SK-N-SH (cell line): ENCODE data around the gene PWWP2B.

Source experiments
- CHD2 ChIP-seq: fragments of 150-350 bp; IDR thresholded peaks from 2 replicates; pipeline ENCODE4 v1.6.1; 2018; ENCODE audit warnings: low read length; ENCODE audit not compliant: partially characterized antibody
- CTCF ChIP-seq: fragments of 200-600 bp; sonication (generic); IDR thresholded peaks from 2 replicates; pipeline ENCODE4 v1.6.1; 2017; ENCODE audit warnings: antibody characterized with exemption, mild to moderate bottlenecking, moderate library complexity
- EZH2phosphoT487 ChIP-seq: fragments of 200-600 bp; sonication (generic); IDR thresholded peaks from 2 replicates; pipeline ENCODE4 v1.6.1; 2017; ENCODE audit warnings: low read depth, mixed run types, mild to moderate bottlenecking, antibody characterized with exemption, moderate library complexity, borderline replicate concordance
- GATA2 ChIP-seq: sonication (generic); formaldehyde crosslinking; IDR thresholded peaks from 2 replicates; pipeline ENCODE4 v1.5.0; 2020; ENCODE audit warnings: mild to moderate bottlenecking, missing genetic modification reagents
- JUND ChIP-seq: IDR thresholded peaks from 2 replicates; pipeline ENCODE4 v1.4.0; 2012
- POLR2AphosphoS5 ChIP-seq: IDR thresholded peaks from 2 replicates; pipeline ENCODE4 v1.6.1; 2012; ENCODE audit warnings: low read depth, low read length
- RCOR1 ChIP-seq: fragments of 150-350 bp; IDR thresholded peaks from 2 replicates; pipeline ENCODE4 v1.6.1; 2017; ENCODE audit warnings: antibody characterized with exemption, low read length
- SIN3A ChIP-seq: IDR thresholded peaks from 2 replicates; pipeline ENCODE4 v1.6.1; 2012; ENCODE audit warnings: low read depth, mild to moderate bottlenecking, low read length, moderate library complexity, borderline replicate concordance
- TEAD4 ChIP-seq: IDR thresholded peaks from 2 replicates; pipeline ENCODE4 v1.4.0; 2012; ENCODE audit warnings: mild to moderate bottlenecking, borderline replicate concordance; ENCODE audit not compliant: insufficient read depth
- USF2 ChIP-seq: fragments of 150-350 bp; IDR thresholded peaks from 2 replicates; pipeline ENCODE4 v1.6.1; 2017; ENCODE audit warnings: antibody characterized with exemption, low read length, low read depth, borderline replicate concordance
- TF ChIP-seq, protein P1 (sequence below): IDR thresholded peaks from 2 replicates; pipeline ENCODE4 v1.6.1; 2012; ENCODE audit warnings: mild to moderate bottlenecking, low read depth, low read length, moderate library complexity
- TF ChIP-seq, protein P2 (sequence below): IDR thresholded peaks from 2 replicates; pipeline ENCODE4 v1.4.0; 2012; ENCODE audit warnings: low read depth, borderline replicate concordance

GRCh38 chr10:132375795-132376297, 21.2 kb upstream of the PWWP2B start:
- TF ChIP-seq CHD2 (no peak), GATA2 (no peak), CTCF (no peak), POLR2AphosphoS5 (no peak), EZH2phosphoT487 (no peak), JUND (no peak), TEAD4 (no peak), USF2 (no peak), RCOR1 (no peak), SIN3A (no peak)
- TF ChIP-seq, protein P1, sequence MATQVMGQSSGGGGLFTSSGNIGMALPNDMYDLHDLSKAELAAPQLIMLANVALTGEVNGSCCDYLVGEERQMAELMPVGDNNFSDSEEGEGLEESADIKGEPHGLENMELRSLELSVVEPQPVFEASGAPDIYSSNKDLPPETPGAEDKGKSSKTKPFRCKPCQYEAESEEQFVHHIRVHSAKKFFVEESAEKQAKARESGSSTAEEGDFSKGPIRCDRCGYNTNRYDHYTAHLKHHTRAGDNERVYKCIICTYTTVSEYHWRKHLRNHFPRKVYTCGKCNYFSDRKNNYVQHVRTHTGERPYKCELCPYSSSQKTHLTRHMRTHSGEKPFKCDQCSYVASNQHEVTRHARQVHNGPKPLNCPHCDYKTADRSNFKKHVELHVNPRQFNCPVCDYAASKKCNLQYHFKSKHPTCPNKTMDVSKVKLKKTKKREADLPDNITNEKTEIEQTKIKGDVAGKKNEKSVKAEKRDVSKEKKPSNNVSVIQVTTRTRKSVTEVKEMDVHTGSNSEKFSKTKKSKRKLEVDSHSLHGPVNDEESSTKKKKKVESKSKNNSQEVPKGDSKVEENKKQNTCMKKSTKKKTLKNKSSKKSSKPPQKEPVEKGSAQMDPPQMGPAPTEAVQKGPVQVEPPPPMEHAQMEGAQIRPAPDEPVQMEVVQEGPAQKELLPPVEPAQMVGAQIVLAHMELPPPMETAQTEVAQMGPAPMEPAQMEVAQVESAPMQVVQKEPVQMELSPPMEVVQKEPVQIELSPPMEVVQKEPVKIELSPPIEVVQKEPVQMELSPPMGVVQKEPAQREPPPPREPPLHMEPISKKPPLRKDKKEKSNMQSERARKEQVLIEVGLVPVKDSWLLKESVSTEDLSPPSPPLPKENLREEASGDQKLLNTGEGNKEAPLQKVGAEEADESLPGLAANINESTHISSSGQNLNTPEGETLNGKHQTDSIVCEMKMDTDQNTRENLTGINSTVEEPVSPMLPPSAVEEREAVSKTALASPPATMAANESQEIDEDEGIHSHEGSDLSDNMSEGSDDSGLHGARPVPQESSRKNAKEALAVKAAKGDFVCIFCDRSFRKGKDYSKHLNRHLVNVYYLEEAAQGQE: no peak
- TF ChIP-seq, protein P2, sequence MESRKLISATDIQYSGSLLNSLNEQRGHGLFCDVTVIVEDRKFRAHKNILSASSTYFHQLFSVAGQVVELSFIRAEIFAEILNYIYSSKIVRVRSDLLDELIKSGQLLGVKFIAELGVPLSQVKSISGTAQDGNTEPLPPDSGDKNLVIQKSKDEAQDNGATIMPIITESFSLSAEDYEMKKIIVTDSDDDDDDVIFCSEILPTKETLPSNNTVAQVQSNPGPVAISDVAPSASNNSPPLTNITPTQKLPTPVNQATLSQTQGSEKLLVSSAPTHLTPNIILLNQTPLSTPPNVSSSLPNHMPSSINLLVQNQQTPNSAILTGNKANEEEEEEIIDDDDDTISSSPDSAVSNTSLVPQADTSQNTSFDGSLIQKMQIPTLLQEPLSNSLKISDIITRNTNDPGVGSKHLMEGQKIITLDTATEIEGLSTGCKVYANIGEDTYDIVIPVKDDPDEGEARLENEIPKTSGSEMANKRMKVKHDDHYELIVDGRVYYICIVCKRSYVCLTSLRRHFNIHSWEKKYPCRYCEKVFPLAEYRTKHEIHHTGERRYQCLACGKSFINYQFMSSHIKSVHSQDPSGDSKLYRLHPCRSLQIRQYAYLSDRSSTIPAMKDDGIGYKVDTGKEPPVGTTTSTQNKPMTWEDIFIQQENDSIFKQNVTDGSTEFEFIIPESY: no peak
